ENCODE measurements around the gene HEPACAM.

Gene HEPACAM

GRCh38 chr11:124886978-124887666, 48.7 kb downstream of the HEPACAM start:
- in situ Hi-C loops (cut with MboI; ENCODE audit: low sequenced_read_pairs) = no loop called here

DNA sequence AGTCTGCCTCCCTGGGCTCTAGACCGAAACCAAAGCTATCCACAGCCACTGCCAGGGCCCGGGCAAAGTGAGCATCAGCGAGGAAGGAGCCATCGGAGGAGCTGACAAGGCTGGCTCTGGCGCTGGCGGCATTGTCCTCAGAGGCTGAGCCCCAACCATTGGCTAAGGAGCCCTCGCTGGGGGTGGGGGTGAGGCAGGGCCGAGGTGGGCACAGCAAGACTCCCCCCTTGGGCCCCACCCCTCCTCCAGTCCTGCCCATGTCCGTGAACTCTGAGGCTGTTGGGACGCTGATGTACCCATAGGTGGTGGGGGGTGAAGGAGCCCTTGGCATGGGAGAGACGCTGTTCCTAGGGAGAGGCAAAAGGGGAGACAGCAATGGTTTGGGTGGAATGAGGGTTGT, 49.4 kb downstream of the HEPACAM start:
- in situ Hi-C loops (cut with MboI; ENCODE audit: low sequenced_read_pairs) = no loop called here

- in situ Hi-C loops (cut with MboI; ENCODE audit: low sequenced_read_pairs) = no loop called here
Measured at GRCh38 chr11:124884869-124885479, 50.9 kb downstream of the HEPACAM start.

DNA sequence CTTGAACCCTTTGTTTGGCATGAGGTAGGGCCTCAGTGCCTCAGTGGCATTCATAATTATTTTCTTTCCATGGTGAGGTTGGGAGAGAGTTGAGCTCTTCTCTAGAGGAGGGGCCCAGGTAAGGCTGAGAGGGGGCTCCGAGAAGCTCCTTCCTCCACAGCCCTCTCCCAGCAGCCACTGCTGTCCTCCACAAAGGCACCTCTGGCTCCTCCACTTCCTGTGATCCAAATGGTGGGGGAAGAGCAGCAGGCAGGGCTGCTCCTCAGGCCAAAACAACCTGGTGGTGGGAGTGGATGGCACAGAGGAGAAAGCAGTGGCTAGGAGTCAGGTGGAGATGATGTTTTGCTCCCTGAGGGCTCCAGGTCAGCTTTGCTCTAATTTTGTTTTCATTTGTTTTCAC, 51.5 kb downstream of the HEPACAM start:
- in situ Hi-C loops (cut with MboI; ENCODE audit: low sequenced_read_pairs) = no loop called here

DNA sequence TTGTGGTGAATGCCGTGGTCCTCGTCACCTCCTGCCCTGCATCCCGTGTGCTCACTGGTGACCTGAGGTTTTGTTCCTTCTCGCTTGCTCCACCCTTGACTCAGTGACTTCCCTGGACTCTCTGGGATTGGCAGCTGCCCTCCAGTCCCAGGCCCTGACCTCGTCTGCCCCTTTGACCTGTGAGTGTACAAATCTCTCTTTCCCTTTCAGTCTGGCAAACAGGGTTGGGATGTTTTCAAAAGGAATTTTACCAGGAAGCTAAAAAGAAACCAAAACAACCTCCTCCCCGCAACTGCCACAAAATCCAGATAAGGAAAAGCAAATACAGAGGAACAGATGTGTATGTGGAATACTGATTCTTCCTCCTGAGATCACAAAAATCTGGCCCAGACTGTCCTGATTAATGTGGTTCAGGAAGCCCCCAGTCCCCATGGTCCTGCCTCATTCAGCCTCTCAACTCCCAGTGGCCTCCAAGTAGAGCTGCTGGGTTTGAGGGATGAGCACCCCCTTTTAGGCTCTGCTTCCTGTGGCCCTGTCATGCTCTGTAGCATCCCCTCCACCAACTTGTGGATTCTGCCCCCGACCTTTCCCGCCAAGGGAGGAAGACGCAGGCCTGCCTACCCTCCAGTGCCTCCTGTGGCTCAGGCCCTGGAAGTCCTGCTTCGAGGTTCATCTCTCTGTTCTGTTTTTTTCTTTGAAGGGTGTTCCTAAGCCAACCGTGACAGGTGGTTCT, 53.3 kb downstream of the HEPACAM start:
- in situ Hi-C loops (cut with MboI; ENCODE audit: low sequenced_read_pairs) = no loop called here

- in situ Hi-C loops (cut with MboI; ENCODE audit: low sequenced_read_pairs) = no loop called here
Measured at GRCh38 chr11:124880958-124881357, 54.9 kb downstream of the HEPACAM start.

DNA sequence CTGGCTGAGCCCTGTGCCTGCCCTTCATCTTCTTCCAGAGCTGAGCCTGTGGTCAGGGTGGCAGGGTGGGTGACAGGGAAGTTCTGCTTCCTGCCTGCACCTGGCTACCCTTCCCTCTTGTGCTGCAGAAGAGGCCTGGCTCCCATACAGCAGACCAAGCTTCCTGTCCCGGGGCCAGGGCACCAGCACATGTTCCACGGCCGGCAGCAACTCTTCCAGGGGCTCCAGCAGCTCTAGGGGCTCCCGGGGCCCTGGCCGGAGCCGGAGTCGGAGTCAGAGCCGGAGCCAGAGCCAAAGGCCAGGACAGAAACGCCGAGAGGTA, 55.6 kb downstream of the HEPACAM start:
- in situ Hi-C loops (cut with MboI; ENCODE audit: low sequenced_read_pairs) = no loop called here

DNA sequence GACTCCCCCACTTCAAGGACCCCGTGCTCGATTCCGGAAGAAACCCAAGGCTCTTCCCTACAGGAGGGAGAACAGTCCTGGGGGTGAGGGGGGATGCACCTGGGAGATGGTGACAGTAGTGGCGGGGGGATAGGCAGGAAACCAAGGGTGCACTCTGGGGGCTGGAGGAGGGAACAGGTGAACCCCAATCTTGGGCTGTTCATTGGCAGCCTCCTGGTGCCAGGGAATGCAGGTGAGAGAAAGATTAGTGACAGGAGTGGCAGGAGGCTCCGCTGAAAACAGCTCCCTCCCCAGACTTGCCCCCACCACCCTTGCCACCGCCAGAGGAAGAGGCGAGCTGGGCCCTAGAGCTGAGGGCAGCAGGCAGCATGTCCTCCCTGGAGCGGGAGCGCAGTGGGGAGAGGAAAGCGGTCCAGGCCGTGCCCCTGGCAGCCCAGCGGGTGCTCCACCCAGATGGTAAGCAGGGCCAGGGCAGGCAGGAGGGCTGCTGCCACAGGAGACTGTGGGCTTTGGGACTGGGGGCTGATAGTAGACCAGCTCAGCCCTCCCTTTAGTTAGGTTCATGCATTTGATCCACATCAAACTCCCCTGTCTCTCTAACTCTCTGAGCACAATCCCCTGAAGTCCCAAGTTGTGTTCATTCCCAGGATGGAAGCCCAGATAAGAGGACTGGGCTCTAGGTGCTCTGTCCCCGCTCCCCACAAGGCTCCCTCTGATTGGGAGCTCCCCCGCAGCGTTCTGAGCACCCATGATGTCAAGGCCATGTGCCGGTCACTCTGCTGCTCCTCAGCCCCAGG, 56.2 kb downstream of the HEPACAM start:
- in situ Hi-C loops (cut with MboI; ENCODE audit: low sequenced_read_pairs) = no loop called here

DNA sequence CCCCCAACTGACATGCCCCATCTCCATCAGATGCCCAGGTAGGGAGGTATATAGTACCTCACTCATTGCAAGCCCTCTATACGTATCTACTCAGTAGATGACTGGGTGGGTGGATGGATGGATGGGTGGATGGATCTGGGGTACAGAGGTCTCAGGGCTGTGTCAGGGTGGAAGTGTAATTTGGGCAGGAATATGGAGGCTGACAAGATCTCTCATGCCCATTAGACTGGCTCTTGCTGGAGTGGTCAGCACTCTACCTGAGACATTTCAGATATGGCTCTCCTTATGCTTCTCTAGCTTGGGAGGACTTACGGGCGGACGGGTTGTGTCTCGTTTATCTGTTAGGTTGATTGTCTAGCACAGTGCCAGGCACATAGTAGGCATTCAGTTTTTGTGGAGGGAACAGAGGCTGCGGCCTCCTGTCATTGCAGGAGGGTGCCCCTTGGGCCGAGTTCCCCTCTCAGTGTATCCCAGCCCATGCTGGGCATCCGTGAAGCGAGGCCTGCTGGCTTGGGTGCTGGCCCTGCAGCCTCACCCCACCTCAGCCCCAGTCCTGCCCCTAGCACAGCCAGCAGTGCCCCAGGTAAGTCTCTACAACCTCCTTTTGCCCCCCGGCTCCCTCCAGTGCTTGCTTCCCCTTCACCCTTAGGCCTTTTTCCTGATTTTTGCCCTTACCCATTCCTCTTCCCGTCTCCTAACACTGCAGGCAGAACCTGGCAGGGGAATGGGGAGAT, 56.9 kb downstream of the HEPACAM start:
- in situ Hi-C loops (cut with MboI; ENCODE audit: low sequenced_read_pairs) = no loop called here

- in situ Hi-C loops (cut with MboI; ENCODE audit: low sequenced_read_pairs) = no loop called here
Measured at GRCh38 chr11:124877910-124878758, 57.7 kb downstream of the HEPACAM start.

GRCh38 chr11:124877631-124877909, 58.3 kb downstream of the HEPACAM start:
- in situ Hi-C loops (cut with MboI; ENCODE audit: low sequenced_read_pairs) = no loop called here

GRCh38 chr11:124876818-124877630, 58.8 kb downstream of the HEPACAM start:
- in situ Hi-C loops (cut with MboI; ENCODE audit: low sequenced_read_pairs) = no loop called here

DNA sequence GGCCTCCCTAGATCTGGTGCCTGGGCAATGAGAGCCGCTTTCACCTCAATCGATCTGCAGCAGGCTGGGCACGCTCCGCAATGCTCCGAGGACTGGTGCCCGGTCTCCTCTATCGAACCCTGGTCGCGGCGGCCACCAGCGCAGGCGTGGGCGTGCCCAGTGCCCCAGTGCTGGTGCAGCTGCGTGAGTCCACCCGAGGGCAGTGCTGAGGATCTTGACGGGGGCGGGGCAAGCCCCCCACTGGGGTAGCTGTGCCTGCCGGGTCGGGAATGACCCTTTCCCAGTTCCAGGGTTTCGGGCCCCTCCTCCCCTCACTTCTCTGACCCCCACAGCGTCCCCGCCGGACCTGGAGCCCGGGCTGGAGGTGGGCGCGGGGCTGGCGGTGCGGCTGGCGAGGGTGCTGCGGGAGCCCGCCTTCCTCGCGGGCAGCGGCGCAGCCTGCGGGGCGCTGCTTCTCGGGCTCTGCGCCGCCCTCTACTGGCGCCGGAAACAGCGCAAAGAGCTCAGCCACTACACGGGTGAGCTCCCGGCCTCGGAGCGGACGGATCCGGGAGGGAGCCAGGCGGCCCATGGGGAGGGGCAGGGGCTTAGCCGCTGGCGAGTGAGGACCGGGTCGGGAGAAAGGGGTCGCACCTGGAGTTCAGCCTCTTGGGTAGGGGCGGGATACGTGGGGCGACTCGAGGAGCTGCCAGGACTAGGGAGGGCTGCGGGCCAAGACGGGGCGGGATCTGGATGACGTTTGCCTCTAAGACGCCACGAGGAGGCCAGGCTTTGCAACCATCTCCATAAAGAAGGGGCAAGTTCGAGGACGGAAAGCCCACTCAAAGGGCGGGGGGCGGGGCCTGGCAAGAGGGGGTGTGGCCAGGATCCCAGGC, 59.7 kb downstream of the HEPACAM start:
- in situ Hi-C loops (cut with MboI; ENCODE audit: low sequenced_read_pairs) = no loop called here

DNA sequence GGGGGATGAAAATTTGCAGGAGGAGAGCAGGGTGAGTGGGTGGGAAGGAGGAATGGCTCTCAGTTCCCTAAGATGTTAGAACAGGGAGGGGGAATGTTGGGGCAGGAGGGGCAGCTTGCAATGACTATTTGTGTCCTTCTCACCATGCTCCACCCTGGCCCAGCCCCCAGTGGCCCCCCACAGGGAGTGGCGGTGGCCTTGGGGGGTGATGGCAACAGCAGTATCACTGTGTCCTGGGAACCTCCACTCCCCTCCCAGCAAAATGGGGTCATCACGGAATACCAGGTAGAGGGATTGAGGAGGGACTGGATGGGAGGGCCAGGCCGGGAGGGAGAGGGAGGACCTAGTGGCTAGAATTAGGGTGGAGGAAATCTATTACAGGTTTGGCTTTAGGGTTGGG, 60.4 kb downstream of the HEPACAM start:
- in situ Hi-C loops (cut with MboI; ENCODE audit: low sequenced_read_pairs) = no loop called here

DNA sequence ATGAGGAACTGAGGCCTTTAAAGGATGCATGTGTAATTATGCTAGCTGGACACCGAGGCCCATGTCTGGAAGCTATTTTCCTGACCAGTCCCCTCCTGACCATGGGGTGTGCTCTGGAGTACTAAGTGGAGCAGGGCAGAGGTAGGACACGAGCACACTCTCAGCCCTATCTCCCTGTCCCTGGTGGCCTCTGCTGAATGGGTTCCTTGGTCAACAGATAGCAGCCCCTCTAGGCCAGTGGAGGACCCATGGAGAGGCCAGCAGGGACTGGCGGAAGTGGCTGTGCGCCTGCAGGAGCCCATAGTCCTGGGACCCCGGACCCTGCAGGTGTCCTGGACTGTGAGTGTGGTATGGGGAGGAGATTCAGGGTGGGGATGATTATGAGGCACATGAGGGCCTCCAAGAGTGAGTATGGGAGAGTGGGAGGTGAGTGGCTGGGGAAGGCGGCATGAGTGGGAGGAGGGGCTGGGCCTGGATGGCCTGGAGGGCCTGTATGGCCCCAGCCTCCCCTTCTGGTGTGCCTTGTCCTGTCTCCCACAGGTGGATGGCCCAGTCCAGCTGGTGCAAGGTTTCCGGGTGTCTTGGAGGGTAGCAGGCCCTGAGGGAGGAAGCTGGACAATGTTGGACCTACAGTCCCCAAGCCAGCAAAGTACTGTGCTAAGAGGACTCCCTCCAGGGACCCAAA, 61.1 kb downstream of the HEPACAM start:
- in situ Hi-C loops (cut with MboI; ENCODE audit: low sequenced_read_pairs) = no loop called here

DNA sequence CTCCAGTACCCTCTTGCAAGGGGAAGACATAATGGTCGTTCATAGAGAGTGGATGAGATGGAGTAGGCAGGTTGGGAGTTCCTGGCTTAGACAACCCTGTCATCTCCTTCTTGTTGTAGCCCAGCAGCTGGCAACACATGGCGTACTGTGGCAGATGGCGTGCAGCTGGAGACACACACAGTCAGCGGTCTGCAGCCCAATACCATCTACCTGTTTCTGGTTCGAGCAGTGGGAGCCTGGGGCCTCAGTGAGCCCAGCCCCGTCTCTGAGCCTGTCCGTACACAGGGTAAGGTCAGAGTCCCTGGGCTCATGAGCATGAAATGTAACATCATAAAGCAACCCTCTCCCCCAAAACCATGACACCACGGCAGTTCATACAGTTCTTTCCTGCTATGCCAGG, 61.9 kb downstream of the HEPACAM start:
- in situ Hi-C loops (cut with MboI; ENCODE audit: low sequenced_read_pairs) = no loop called here

DNA sequence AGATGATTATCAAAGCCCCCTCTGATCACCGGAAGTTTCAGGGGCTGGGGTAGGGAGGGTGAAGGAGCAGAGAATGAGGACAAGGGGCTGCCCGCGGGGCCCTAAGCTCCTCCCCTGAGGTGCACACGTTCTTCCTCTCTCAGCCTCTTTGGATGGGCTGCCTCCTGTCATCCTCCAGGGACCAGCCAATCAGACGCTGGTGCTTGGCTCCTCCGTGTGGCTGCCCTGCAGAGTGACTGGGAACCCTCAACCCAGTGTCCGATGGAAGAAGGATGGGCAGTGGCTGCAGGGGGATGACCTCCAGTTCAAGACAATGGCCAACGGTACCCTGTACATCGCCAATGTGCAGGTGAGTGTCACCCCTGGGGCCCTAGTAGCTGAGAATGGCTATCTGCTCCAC, 63.1 kb downstream of the HEPACAM start:
- in situ Hi-C loops (cut with MboI; ENCODE audit: low sequenced_read_pairs) = no loop called here

GRCh38 chr11:124872280-124872679, 63.6 kb downstream of the HEPACAM start:
- in situ Hi-C loops (cut with MboI; ENCODE audit: low sequenced_read_pairs) = no loop called here

Measured in hTERT RPE-1 (cell line).